ENCODE data around the gene SCAANT1.

GRCh38 chr3:63943678-63944077 is 31.5 kb upstream of the SCAANT1 start:
- TF ChIP-seq EZH2phosphoT487 (IDR thresholded peaks at IDR 0.05; ENCODE audit: low read depth, severe bottlenecking, unreplicated experiment) (no peak), CTCF (IDR thresholded peaks at IDR 0.05; ENCODE audit: poor library complexity) (no peak), EZH2 (IDR thresholded peaks at IDR 0.05; ENCODE audit: borderline replicate concordance) (no peak)

All from hepatocyte (in vitro differentiated cells).